Adipocyte (in vitro differentiated cells): ENCODE results near the gene VTI1B.

Experiments
- DNase-seq: peaks from one replicate; pipeline ENCODE4 v3.0.0-alpha.2; 2015; ENCODE audit warnings: low read depth
- H3K27me3 ChIP-seq: replicated peaks from 2 replicates; pipeline ENCODE4 v1.7.0; 2013; ENCODE audit warnings: mild to moderate bottlenecking, low read length, moderate library complexity; ENCODE audit not compliant: control insufficient read depth, insufficient read depth
- H3K36me3 ChIP-seq: 2 replicates; pipeline ENCODE4 v1.7.0; 2013; ENCODE audit warnings: low read length, mild to moderate bottlenecking, moderate library complexity; ENCODE audit not compliant: control insufficient read depth, insufficient read depth, severe bottlenecking
- H3K4me1 ChIP-seq: 2 replicates; pipeline ENCODE4 v1.7.0; 2013; ENCODE audit warnings: mild to moderate bottlenecking, low read length, moderate library complexity; ENCODE audit not compliant: control insufficient read depth, insufficient read depth
- H3K4me3 ChIP-seq: 2 replicates; pipeline ENCODE4 v1.7.0; 2013; ENCODE audit warnings: mild to moderate bottlenecking, low read length, moderate library complexity
- H3K9ac ChIP-seq: 2 replicates; pipeline ENCODE4 v1.7.0; 2013; ENCODE audit warnings: mild to moderate bottlenecking, low read length, moderate library complexity
- H3K9me3 ChIP-seq: 2 replicates; pipeline ENCODE4 v1.7.0; 2013; ENCODE audit warnings: mild to moderate bottlenecking, low read length, moderate library complexity; ENCODE audit not compliant: control insufficient read depth

The VTI1B gene

GRCh38 chr14:67679006-67679405 lies 4.6 kb upstream of the VTI1B start:
- no peak overlapping the region for H3K4me3 ChIP-seq
- H3K9ac ChIP-seq, result no peak overlapping the region
- H3K4me1 ChIP-seq, result peaks cover 23% of the 10 kb centered on the region
- H3K9me3 ChIP-seq, result no peaks in the 10 kb centered on the region
- no peak for DNase-seq
- no peaks in the 10 kb centered on the region for H3K27me3 ChIP-seq
- peaks cover 49% of the 10 kb centered on the region for H3K36me3 ChIP-seq

GRCh38 chr14:67675219-67675582 lies 769 bp upstream of the VTI1B start:
- Histone ChIP-seq H3K9ac (peak overlapping the region; percentile 99), H3K27me3 (no peaks in the 10 kb centered on the region), H3K9me3 (no peaks in the 10 kb centered on the region), H3K4me1 (peaks cover 27% of the 10 kb centered on the region), H3K4me3 (peak overlapping the region; percentile 90), H3K36me3 (peaks cover 19% of the 10 kb centered on the region)
- DNase-seq, result no peak

- H3K9ac ChIP-seq, result peak overlapping the region; percentile 99
- no peaks in the 10 kb centered on the region for H3K9me3 ChIP-seq
- H3K4me3 ChIP-seq, result peak overlapping the region; percentile 90
- H3K4me1 ChIP-seq, result peaks cover 20% of the 10 kb centered on the region
- peak; percentile 91 for DNase-seq
- H3K36me3 ChIP-seq, result peaks cover 19% of the 10 kb centered on the region
- no peaks in the 10 kb centered on the region for H3K27me3 ChIP-seq
Observed at GRCh38 chr14:67674139-67674479, 323 bp downstream of the VTI1B start.

- Histone ChIP-seq H3K27me3 (no peaks in the 10 kb centered on the region), H3K9me3 (no peaks in the 10 kb centered on the region), H3K9ac (peak overlapping the region; percentile 99), H3K4me1 (peaks cover 20% of the 10 kb centered on the region), H3K4me3 (peak overlapping the region; percentile 90), H3K36me3 (peaks cover 13% of the 10 kb centered on the region)
- DNase-seq, result peak; percentile 56
Observed at GRCh38 chr14:67673451-67673850, 981 bp downstream of the VTI1B start.

GRCh38 chr14:67668559-67668958 lies 5.9 kb downstream of the VTI1B start:
- no peaks in the 10 kb centered on the region for H3K27me3 ChIP-seq
- no peak for DNase-seq
- peaks cover 39% of the 10 kb centered on the region for H3K4me1 ChIP-seq
- no peak overlapping the region for H3K9ac ChIP-seq
- no peaks in the 10 kb centered on the region for H3K36me3 ChIP-seq
- H3K4me3 ChIP-seq, result no peak overlapping the region
- H3K9me3 ChIP-seq, result no peaks in the 10 kb centered on the region

GRCh38 chr14:67666750-67667449 lies 7.5 kb downstream of the VTI1B start:
- Histone ChIP-seq H3K9ac (peak overlapping the region; percentile 45), H3K27me3 (no peaks in the 10 kb centered on the region), H3K9me3 (no peaks in the 10 kb centered on the region), H3K4me1 (peaks cover 25% of the 10 kb centered on the region), H3K36me3 (peaks cover 5% of the 10 kb centered on the region), H3K4me3 (no peak overlapping the region)
- DNase-seq, result peak; percentile 80

GRCh38 chr14:67665868-67666267 lies 8.6 kb downstream of the VTI1B start:
- Histone ChIP-seq H3K4me1 (peaks cover 24% of the 10 kb centered on the region), H3K9ac (peak overlapping the region; percentile 45), H3K4me3 (peak overlapping the region; percentile 42), H3K36me3 (peaks cover 6% of the 10 kb centered on the region), H3K9me3 (no peaks in the 10 kb centered on the region), H3K27me3 (no peaks in the 10 kb centered on the region)
- peak; percentile 51 for DNase-seq

GRCh38 chr14:67663633-67664032 lies 10.8 kb downstream of the VTI1B start:
- Histone ChIP-seq H3K9me3 (no peaks in the 10 kb centered on the region), H3K9ac (no peak overlapping the region), H3K4me3 (no peak overlapping the region), H3K27me3 (no peaks in the 10 kb centered on the region), H3K4me1 (peaks cover 24% of the 10 kb centered on the region), H3K36me3 (peaks cover 25% of the 10 kb centered on the region)
- no peak for DNase-seq

- Histone ChIP-seq H3K36me3 (peaks cover 82% of the 10 kb centered on the region), H3K9ac (peak overlapping the region; percentile 70), H3K4me3 (no peak overlapping the region), H3K9me3 (no peaks in the 10 kb centered on the region), H3K27me3 (no peaks in the 10 kb centered on the region), H3K4me1 (peaks cover 46% of the 10 kb centered on the region)
- DNase-seq, result peak; percentile 79
Observed at GRCh38 chr14:67653651-67654280, 20.7 kb downstream of the VTI1B start.

- Histone ChIP-seq H3K27me3 (no peaks in the 10 kb centered on the region), H3K36me3 (peaks cover 86% of the 10 kb centered on the region), H3K9ac (no peak overlapping the region), H3K4me3 (no peak overlapping the region), H3K4me1 (peaks cover 46% of the 10 kb centered on the region), H3K9me3 (no peaks in the 10 kb centered on the region)
- no peak for DNase-seq
Observed at GRCh38 chr14:67652189-67652588, 22.2 kb downstream of the VTI1B start.

GRCh38 chr14:67650694-67651093 lies 23.7 kb downstream of the VTI1B start:
- Histone ChIP-seq H3K27me3 (no peaks in the 10 kb centered on the region), H3K4me1 (peaks cover 46% of the 10 kb centered on the region), H3K9me3 (no peaks in the 10 kb centered on the region), H3K9ac (no peak overlapping the region), H3K36me3 (peaks cover 86% of the 10 kb centered on the region), H3K4me3 (peak overlapping the region; percentile 20)
- peak; percentile 69 for DNase-seq
